GM18907 (cell line): ENCODE measurements around the gene ABCA13.

Experiments used
- ATAC-seq: cut with Tn5 transposase; IDR thresholded peaks from one replicate; pipeline ENCODE4 v1.9.1; 2021; ENCODE audit warnings: mild to moderate bottlenecking, moderate library complexity; ENCODE audit not compliant: unreplicated experiment

ABCA13 gene

DNA sequence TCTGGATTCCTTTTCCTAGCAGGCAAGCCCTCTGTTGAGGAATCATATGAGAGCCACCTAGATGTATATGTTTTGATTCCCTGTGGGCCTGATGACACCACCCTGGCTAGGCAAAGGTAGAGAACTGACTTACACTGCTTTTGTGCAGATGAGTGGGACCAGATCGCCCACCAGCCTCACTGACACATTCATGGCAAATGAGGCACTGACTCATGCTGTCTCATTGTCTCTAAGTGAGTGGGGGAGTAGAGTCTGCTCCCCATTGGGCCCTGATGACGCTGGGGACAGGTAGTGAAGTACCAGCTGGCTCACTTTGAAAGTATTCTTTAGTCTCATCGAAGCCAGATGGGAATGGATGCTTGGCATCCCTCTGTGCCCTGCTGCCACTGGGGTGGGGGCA, 326.3 kb downstream of the ABCA13 start:
- ATAC-seq, result no peak

DNA sequence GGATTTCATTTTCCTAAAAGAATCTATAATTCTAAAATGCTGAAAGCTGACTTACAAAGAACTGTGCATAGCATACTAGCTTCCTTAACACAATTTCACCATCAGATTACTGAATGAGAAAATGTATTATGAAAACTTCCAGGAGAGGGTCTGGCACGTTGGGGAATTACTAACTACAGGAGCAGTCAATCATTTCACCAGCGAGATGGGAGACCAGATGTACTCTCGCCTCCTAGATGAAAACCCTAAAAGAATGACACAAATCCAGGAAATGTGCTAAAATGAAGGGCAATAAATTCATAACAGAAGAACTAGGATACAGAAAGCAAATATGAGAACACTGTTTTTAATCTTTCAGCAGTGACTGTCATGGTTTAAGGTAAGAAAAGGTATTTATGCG, 330.8 kb downstream of the ABCA13 start:
- no peak for ATAC-seq

DNA sequence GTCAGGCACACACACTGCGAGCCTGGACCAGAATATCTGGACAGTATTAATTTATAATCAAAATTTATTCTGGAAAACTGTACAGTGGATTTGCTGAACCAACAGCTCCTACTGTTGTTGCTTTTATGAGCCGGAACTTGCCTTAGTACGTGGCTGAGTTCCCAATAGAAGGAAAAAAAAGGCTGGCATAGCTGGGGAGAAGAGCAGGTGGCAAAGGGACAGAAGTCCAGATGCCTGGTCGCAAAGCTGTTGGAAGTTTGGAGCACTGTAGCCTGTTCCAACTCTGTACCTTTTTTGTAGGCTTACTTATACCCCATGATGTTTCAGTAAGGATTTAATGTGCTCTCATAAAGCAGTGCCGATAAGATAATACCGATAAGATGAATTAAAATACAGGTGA, 333.8 kb downstream of the ABCA13 start:
- ATAC-seq, result no peak

DNA sequence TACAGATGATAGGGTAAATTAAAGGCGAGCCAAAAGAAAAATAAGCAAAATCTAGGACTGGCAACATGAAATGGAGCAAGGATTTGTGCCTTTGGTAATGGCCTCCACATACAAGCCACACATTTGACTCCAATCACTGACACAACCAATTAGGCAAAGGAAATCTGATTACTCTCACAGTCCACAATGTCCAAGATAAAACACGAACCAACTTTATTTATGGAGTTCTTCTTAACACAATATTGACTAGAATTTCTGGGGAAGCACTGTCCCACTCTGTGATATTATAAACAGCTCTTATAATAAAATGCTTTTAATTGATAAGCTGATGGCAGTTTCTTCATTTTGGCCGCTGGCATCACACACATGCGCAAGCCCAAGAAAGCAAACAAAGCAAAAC, 334.2 kb downstream of the ABCA13 start:
- no peak for ATAC-seq

DNA sequence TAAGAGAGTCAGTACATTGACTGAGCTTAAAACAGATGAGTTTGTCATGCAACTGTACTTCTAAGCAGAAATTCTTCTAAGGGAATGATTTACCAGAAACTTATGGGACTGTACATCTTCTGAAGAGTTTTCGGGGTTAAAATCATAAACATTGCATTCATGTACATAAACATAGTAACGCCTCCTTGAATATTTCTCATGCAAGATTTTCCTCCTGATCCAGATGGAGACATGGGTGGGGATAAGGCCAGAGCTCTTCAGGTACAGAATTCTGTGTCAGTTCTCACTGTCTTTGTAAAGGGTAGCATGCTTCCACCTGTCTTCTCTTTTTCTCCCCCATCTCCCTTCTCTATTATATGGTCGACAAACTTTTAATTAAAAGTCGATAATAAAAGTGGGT, 335.3 kb downstream of the ABCA13 start:
- ATAC-seq, result no peak

DNA sequence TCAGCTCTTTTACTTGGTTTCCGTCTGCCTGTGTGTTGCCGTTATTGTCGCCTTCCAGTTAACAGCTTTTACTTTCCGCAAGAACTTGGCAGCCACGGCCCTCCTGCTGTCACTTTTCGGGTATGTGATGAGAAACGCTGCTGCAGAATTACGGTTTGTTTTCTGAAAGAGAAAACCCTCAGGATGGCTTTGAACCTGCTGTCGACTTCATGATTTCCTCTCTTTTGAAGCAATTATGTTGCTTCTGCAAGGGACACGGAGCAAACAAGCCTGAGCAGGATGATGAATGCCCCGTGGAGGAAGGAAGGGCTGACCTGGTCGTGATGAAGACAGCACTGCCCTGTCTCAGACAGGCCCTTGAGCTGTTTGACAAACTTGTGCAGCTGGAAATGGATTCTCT, 339.8 kb downstream of the ABCA13 start:
- no peak for ATAC-seq

DNA sequence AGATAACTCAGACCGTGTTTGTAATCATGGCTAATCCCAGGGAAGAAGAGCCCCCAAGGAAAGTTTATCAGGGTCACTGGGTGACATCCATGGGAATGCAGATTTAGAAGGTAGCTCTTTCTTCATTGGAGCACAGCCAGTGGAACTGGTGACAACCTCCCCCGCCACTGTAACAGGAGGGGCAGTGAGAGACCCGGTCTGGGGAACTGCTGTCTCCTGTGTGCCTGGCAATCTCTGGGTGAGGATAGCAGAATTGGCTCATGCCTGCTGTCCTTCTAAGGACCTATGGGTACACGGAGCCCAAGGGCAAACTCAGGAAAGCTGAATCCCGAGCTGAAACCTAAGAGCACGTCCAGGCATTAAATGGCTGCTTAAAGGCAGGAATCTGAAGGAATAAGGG, 341.6 kb downstream of the ABCA13 start:
- ATAC-seq, result no peak

DNA sequence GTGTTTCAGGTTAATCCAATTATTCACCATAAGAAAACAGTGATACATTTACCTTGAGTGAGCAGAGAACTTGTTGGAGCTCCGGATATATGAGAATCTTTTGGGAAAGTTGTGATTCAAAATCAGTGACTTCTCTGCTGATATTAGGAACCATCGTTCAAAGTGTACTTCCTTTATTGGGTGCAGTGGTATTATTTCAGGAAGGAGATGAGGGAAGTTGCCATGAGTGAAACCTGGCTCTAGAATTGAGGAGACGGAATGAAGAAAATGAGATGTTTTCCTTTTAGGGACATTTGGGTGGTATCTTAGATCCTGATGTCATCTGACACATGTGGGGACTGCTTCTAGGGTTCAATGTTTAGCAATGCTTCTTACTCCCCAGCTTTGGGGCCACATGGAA, 343.9 kb downstream of the ABCA13 start:
- no peak for ATAC-seq

DNA sequence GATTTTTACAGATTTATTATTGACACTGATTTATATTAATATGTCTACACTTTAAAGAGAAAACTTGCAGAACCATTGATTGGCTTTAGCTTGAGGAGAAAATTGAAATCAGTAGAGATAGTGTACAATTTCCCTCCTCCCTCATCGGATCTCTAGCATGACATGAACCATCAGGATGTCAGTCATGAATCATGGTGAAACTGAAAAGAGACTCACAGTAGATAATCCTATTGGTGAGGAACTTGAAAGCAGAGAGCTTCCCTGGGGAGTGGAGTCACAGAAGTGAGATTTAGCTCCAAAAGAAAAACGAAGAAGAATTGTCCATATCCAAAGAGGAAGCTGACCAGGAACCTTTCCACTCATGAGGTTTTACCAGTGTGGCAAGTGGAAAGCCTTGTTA, 346.8 kb downstream of the ABCA13 start:
- ATAC-seq, result no peak

DNA sequence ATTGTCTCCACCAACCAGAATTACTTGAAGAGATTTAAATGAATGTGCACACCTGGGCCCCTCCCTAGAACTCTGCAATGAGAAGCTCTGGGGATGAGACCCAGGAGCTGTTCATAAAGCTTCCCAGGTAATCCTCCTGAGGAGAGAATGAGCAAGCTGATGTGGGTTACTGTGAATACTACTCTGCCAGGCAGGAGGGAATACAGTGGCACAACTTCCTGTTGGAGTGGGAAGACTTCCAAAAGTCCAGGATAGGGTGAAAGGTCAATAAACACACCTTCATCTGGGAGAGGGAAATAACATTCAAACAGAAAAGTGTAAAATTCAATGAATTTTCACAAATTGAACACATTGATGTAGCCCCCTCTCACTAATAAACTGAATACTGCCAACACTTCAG, 351.4 kb downstream of the ABCA13 start:
- ATAC-seq, result no peak

DNA sequence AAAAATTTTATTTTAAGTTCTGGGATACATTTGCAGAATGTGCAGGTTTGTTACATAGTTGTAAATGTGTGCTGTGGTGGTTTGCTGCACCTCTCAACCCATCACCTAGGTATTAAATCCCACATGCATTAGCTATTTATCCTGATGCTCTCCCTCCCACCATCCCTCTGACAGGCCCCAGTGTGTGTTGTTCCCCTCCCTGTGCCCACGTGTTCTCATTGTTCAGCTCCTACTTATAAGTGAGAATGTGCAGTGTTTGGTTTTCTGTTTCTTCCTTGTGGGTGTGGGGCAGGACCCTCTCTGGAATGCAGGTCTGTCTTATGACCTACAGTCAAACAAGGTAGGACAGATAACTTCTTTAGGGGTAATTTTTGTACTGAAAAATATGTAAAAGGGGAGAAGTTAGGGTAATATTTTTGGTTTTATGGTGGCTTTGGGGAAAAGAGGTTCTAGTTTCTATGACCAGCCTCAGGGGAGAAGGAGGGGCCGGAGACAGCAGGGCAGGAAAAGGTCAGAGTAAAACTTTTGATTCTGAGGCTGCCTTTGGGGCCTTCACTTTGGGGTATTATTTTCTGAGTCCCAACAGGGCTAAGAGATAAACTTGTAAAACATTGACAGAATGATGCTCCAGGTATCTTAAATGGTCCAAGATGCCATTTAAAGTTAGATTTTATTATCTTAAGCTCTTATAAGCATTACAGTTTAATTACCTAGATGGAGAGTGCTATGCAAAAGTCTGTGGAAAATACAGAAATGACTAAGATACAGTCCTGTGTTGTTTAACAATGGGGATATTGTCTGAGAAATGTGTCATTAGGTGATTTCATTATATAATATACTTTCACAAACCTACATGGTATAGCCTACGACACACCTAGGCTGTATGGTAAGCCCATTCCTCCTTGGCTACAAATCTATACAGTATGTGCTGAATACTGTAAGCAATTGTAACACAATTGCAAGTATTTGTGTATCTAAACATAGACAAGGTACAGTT, 354.8 kb downstream of the ABCA13 start:
- no peak for ATAC-seq

DNA sequence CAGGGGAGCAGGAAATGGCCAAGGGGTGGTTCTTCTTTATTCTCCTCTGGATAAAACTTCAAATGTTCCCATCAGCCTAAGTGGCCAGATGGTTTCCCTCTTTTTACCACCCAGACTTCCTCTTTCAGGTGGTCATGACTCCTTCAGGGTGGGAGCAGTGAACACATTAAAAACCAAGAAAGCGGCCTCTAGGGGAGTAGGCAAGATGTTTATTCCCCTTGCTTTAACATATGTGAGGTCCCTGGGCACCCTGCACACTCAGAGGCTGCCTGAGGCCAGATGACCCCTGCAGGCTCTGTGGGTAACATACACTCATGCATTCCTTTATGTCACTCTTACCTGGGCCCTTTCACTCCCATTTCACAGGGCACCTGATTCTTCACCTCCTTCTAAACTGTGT, 357.4 kb downstream of the ABCA13 start:
- no peak for ATAC-seq

DNA sequence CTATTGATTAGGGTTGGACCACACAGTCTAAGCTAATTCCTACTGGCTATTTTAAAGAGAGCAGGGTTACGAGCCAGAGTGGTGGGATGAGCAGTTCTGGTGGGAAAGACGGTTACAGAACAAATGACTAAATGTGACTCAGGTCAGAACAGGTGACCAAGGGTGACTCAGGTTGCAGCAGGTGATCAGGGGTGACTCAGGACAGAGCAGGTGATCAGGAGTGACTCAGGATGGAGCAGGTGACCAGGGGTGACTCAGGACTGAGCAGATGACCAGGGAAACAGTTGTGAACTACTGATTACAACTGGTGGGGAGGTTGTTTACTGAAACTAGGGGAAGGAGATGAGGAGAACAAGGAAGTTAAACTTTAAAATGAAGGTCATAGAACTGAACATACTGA, 366.3 kb downstream of the ABCA13 start:
- no peak for ATAC-seq

DNA sequence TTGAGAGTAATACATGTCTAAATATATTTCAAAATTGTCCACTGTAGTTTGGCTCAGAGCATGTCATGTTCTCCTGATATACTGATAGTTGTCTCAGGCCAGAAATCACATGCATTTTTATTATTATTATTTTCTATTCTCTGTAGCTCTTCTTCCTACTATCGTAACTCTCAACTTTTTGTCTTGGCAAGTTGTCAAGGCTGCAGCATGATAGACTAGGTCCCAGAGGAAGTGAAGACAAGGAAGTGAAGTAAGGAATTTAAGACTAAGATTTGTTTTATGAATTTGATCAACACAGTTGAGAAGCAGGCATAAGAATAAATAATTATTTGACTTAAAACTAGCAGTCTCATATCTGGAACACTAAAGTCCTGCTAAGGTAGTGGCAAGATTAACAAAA, 369.5 kb downstream of the ABCA13 start:
- ATAC-seq, result no peak

DNA sequence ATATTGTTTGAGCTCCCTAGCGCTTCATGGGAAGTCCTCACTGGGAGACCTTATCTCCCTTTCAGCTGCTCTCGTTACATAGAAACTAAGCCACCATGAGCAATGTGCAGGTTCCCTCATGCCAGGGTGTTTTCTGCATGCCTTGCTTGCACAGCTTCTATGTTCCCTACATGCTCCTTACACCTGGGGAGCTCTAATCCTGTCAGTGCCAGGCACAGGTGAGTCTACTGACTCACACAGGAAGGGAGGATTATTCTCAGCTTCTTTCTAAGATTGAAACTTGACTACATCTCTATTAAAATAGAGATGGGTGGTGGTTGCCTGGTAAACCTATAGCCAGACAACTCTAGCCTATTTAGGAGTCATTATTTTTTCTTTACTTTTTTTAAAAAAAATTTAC, 377.4 kb downstream of the ABCA13 start:
- ATAC-seq, result no peak

DNA sequence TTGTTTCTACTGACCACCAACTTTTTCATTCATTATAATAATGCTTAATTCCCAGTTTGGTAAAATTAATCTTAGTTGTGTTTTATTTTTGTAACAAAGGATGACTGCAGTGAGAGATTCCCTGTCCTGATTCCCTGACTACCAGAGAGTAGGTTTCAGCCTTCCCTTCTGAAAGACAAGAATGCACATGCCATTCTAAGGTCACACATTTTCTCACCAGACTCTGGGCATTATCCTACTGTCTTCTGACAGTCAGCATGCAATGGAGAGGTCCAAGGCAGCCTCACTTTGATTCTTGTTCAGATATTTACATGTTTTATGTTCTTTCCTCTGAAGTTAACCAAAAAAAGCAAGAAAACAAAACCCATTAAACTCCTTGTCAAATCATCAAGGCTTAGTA, 380.4 kb downstream of the ABCA13 start:
- ATAC-seq, result no peak

DNA sequence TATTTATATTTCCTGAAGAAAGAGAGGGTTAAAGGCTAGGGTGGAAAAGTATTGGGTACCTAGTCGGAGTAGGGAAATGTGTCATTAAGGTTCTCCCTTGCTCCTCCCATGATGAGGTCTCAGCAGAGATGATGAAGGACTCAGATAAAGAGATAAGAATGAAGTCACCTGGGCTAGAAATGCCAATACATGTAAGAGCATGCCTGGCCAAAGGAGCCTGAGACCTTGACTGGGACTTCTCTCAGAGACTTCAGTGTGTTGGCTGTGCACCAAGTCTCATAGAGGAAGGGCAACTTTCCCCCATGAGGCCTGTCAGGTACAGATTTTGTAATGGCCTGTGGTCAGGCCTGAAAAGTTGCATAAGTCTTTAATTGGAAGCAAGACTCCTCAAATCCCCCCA, 392.1 kb downstream of the ABCA13 start:
- ATAC-seq, result no peak

DNA sequence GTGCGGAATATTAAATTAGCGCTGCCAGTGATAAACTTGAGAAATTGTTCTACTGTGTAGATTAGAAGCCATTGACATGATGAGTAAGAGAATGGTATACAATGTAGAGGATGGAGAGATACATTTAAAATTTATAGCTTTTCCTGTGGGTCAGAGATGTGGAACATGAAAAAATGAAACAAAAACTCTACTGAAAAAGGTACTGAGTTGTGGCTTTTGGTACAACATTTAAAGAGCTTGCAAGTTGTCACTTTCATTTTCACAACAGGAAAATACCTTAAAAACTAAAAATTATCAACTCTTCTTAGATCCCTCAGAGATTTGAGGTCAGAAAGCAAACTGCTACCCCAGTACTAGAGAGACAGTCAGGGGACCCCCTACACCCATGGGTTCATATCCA, 404.3 kb downstream of the ABCA13 start:
- no peak for ATAC-seq

DNA sequence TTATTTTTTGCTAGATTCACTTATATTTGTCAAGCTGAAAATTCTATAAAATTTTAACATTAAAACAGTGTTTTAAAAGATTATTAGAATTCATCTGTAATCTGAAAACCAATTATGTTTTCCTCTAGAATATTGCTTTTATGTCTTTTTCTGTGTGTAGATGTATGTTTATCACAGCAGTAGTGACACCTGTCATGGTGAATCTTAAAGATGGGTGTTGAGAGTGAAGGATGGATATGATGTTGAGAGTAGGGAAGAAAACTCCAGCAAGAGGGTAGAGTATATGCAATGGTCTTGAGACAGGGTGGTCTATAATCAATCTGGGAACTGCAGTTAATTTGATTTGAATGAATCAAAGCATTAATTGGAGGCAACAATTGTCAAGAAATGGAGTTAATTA, 416.2 kb downstream of the ABCA13 start:
- no peak for ATAC-seq

DNA sequence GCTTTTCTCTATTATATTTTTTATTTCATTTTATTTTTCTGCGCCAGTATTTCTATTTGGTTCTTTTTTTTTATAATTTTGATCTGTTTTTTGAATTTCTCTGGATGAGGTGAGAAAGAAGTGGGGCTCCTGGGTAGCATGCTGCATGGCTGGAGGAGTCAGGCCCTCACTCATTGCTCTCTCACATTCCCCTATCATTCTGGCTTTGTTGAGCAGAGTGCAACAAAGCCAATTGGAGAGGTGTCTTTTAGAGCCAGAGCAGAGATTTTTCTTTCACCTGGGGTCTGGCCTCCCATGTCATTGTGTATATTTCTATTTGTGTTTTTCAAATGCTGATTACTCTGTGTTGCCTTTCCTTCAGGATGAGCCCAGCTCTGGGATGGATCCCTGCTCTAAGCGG, 423.1 kb downstream of the ABCA13 start:
- ATAC-seq, result no peak

DNA sequence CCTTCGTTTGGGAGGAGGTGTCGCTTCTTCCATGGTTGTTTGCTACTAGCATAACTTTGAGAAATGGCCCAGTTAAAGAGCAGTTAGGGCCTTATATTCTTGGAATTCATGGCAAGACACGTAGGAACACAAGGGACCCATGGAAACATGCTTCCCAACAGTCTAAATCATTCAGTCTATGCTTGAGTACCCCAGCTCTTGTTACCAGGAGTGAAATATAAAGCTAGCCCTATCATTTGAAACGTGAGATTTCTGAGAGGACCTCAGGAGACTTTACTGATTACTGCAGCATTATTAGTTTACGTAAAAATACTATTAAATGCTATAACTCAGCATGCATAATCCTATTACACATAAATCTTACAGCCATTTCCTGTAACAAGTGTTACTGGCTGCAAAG, 424.5 kb downstream of the ABCA13 start:
- no peak for ATAC-seq

DNA sequence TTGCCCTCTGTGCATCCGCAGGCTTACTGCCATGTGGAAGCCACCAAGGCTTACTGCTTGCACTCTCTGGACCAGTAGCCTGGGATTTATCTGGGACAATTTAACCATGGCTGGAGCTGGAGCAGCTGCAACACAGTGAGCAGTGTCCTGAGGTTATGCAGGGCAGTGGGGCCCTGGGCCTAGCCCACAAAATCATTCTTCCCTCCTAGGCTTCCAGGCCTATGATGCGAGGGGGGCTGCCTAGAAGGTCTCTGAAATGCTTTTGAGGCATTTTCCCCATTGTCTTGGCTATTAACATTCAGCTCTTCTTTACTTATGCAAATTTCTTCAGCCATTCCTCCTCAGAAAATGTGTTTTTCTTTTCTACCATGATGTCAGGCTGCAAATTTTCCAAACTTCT, 439.4 kb downstream of the ABCA13 start:
- ATAC-seq, result no peak

DNA sequence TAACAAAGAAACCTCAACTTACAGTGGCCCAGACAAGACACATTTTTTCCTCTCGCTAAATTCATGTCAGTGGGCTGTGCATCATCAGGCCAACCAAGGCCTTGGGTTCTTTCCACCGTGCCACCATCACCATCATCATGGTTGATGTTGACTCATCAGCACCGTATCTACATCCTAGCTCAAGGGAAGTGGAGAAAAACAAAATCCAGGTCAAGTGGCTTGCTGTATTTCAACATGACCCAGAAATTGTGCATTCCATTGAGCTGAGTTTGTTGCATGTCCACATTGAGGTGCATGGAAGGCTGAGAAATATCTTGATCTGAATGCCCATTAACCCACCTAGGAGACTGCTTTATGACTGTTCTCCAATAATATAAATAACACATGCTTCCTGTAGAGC, 440.7 kb downstream of the ABCA13 start:
- no peak for ATAC-seq
